CD4-positive, alpha-beta T cell treated with Interleukin-4 for 4 hours (primary cell): ENCODE results near the gene MRPL17.

Experiments used
- DNase-seq: peaks from one replicate; pipeline ENCODE4 v3.0.0-alpha.2; 2020

MRPL17 gene

GRCh38 chr11:6681949-6682348 lies 1.2 kb downstream of the MRPL17 start:
- DNase-seq, result no peak

GRCh38 chr11:6681505-6681904 lies 1.6 kb downstream of the MRPL17 start:
- DNase-seq, result no peak

GRCh38 chr11:6677018-6677417 lies 6.1 kb downstream of the MRPL17 start:
- no peak for DNase-seq

GRCh38 chr11:6674862-6675261 lies 8.3 kb downstream of the MRPL17 start:
- DNase-seq, result no peak

GRCh38 chr11:6674219-6674597 lies 8.9 kb downstream of the MRPL17 start:
- DNase-seq, result no peak

GRCh38 chr11:6673523-6674218 lies 9.5 kb downstream of the MRPL17 start:
- DNase-seq, result no peak

- DNase-seq, result no peak
Measured at GRCh38 chr11:6671991-6672390, 11.1 kb downstream of the MRPL17 start.

- peak; percentile 28 for DNase-seq
Measured at GRCh38 chr11:6670202-6670830, 12.8 kb downstream of the MRPL17 start.

- peak; percentile 79 for DNase-seq
Measured at GRCh38 chr11:6667733-6668374, 15.3 kb downstream of the MRPL17 start.

GRCh38 chr11:6666302-6667183 lies 16.6 kb downstream of the MRPL17 start:
- DNase-seq, result peak; percentile 17

- no peak for DNase-seq
Measured at GRCh38 chr11:6664551-6664950, 18.6 kb downstream of the MRPL17 start.

- no peak for DNase-seq
Measured at GRCh38 chr11:6663794-6664469, 19.2 kb downstream of the MRPL17 start.

- no peak for DNase-seq
Measured at GRCh38 chr11:6660712-6661111, 22.4 kb downstream of the MRPL17 start.

- no peak for DNase-seq
Measured at GRCh38 chr11:6658647-6659046, 24.5 kb downstream of the MRPL17 start.

- DNase-seq, result no peak
Measured at GRCh38 chr11:6657346-6657745, 25.8 kb downstream of the MRPL17 start.

- DNase-seq, result no peak
Measured at GRCh38 chr11:6656936-6657335, 26.2 kb downstream of the MRPL17 start.

- no peak for DNase-seq
Measured at GRCh38 chr11:6656584-6656915, 26.6 kb downstream of the MRPL17 start.

GRCh38 chr11:6655790-6656583 lies 27.2 kb downstream of the MRPL17 start, which contains the start of gene DCHS1:
Gene DCHS1 (minus strand): TSS chr11:6655809. CDS start chr11:6641613, 14,196 bp downstream.
- no peak for DNase-seq

GRCh38 chr11:6655020-6655789 lies 27.9 kb downstream of the MRPL17 start:
- peak; percentile 16 for DNase-seq

GRCh38 chr11:6654281-6655019 lies 28.7 kb downstream of the MRPL17 start:
- no peak for DNase-seq
